ENCODE measurements around the gene KLRC4. TPM values are rescaled to one million over a fixed set of nuclear protein-coding genes. Genes with fewer than 3 reads are reported as not detected.
"Not testable (repeated sequence)": the region's sequence is repeated elsewhere in the genome, so short reads cannot be mapped to it uniquely, and the experiment has no call there.

Gene KLRC4
- total and polyA plus RNA-seq, 4 donors: 0.45 to 0.91 TPM; not detected in 2

GRCh38 chr12:10385166-10385613 lies 24.4 kb downstream of the KLRC4 start:
- WGBS, 2 donors: 62 to 67% methylated on average over 2 of the region's 2 CpGs
- Histone ChIP-seq H3K27ac (ENCODE audit: low read depth in 1 of 2, low read length in 1 of 2) (no peak overlapping the region), H3K4me3 (no peak overlapping the region), H3K36me3 (ENCODE audit: control insufficient read depth in 4 of 4, insufficient read depth in 4 of 4, low read length in 4 of 4) (no peaks in the 10 kb centered on the region), H3K9ac (ENCODE audit: insufficient read depth in 1 of 2, low read length in 2 of 2) (no peak overlapping the region), H3K27me3 (ENCODE audit: control insufficient read depth in 3 of 3, insufficient read depth in 3 of 3, low read length in 2 of 3) (no peaks in the 10 kb centered on the region), H3K4me1 (ENCODE audit: control insufficient read depth in 5 of 5, insufficient read depth in 5 of 5, low read length in 5 of 5) (no peaks in the 10 kb centered on the region), H3K9me3 (ENCODE audit: control insufficient read depth in 4 of 4, insufficient read depth in 3 of 4, low read length in 3 of 4) (no peaks in the 10 kb centered on the region)
- TF ChIP-seq CTCF (IDR thresholded peaks at IDR 0.05; ENCODE audit: control extremely low read depth, extremely low read depth): no peak
- ATAC-seq (ENCODE audit: insufficient read depth, low FRiP score) (no peak), DNase-seq (no peak)

- H3K4me1 ChIP-seq (ENCODE audit: control insufficient read depth in 5 of 5, insufficient read depth in 5 of 5, low read length in 5 of 5): no peaks in the 10 kb centered on the region
- H3K27ac ChIP-seq (ENCODE audit: low read depth in 1 of 2, low read length in 1 of 2): no peak overlapping the region
- no peaks in the 10 kb centered on the region for H3K9me3 ChIP-seq (ENCODE audit: control insufficient read depth in 4 of 4, insufficient read depth in 3 of 4, low read length in 3 of 4)
- no peak overlapping the region for H3K9ac ChIP-seq (ENCODE audit: insufficient read depth in 1 of 2, low read length in 2 of 2)
- DNase-seq: no peak
- no peak for TF ChIP-seq CTCF (IDR thresholded peaks at IDR 0.05; ENCODE audit: control extremely low read depth, extremely low read depth)
- no peak overlapping the region for H3K4me3 ChIP-seq
- ATAC-seq (ENCODE audit: insufficient read depth, low FRiP score): no peak
- H3K36me3 ChIP-seq (ENCODE audit: control insufficient read depth in 4 of 4, insufficient read depth in 4 of 4, low read length in 4 of 4): no peaks in the 10 kb centered on the region
- 92 to 94% methylated on average over 3 of the region's 3 CpGs for WGBS, 2 donors
- no peaks in the 10 kb centered on the region for H3K27me3 ChIP-seq (ENCODE audit: control insufficient read depth in 3 of 3, insufficient read depth in 3 of 3, low read length in 2 of 3)
These were observed 25.4 kb downstream of the KLRC4 start for GRCh38 chr12:10384191-10384590.

- Histone ChIP-seq H3K27ac (ENCODE audit: low read depth in 1 of 2, low read length in 1 of 2) (no peak overlapping the region), H3K36me3 (ENCODE audit: control insufficient read depth in 4 of 4, insufficient read depth in 4 of 4, low read length in 4 of 4) (no peaks in the 10 kb centered on the region), H3K4me1 (ENCODE audit: control insufficient read depth in 5 of 5, insufficient read depth in 5 of 5, low read length in 5 of 5) (no peaks in the 10 kb centered on the region), H3K9me3 (ENCODE audit: control insufficient read depth in 4 of 4, insufficient read depth in 3 of 4, low read length in 3 of 4) (no peaks in the 10 kb centered on the region), H3K4me3 (no peak overlapping the region), H3K9ac (ENCODE audit: insufficient read depth in 1 of 2, low read length in 2 of 2) (no peak overlapping the region), H3K27me3 (ENCODE audit: control insufficient read depth in 3 of 3, insufficient read depth in 3 of 3, low read length in 2 of 3) (no peaks in the 10 kb centered on the region)
- TF ChIP-seq CTCF (IDR thresholded peaks at IDR 0.05; ENCODE audit: control extremely low read depth, extremely low read depth): no peak
- 85 to 86% methylated on average over 4 of the region's 4 CpGs for whole genome bisulfite sequencing, 2 donors
- DNase-seq (no peak), ATAC-seq (ENCODE audit: insufficient read depth, low FRiP score) (no peak)
These were observed 27.5 kb downstream of the KLRC4 start for GRCh38 chr12:10381928-10382628.

- WGBS, 2 donors: 90 to 100% methylated on average over 2 of the region's 2 CpGs
These were observed 30.8 kb downstream of the KLRC4 start for GRCh38 chr12:10378737-10379136.

More at GRCh38 chr12:10378737-10379136, 30.8 kb downstream of the KLRC4 start:
- H3K36me3 ChIP-seq (ENCODE audit: control insufficient read depth in 4 of 4, insufficient read depth in 4 of 4, low read length in 4 of 4); H3K27ac ChIP-seq (ENCODE audit: low read depth in 1 of 2, low read length in 1 of 2); H3K9ac ChIP-seq (ENCODE audit: insufficient read depth in 1 of 2, low read length in 2 of 2); H3K4me3 ChIP-seq; H3K4me1 ChIP-seq (ENCODE audit: control insufficient read depth in 5 of 5, insufficient read depth in 5 of 5, low read length in 5 of 5); H3K9me3 ChIP-seq (ENCODE audit: control insufficient read depth in 4 of 4, insufficient read depth in 3 of 4, low read length in 3 of 4); DNase-seq; ATAC-seq (ENCODE audit: insufficient read depth, low FRiP score); H3K27me3 ChIP-seq (ENCODE audit: control insufficient read depth in 3 of 3, insufficient read depth in 3 of 3, low read length in 2 of 3): not testable (repeated sequence)

Data from lung (tissue), 12 donors.